GM18511 (cell line): ENCODE measurements around the gene KLHL21.
"Not testable (repeated sequence)": the region's sequence is repeated elsewhere in the genome, so short reads cannot be mapped to it uniquely, and the experiment has no call there.

ENCODE experiments used
- ATAC-seq: cut with Tn5 transposase; IDR thresholded peaks from one replicate; pipeline ENCODE4 v1.9.1; 2021; ENCODE audit warnings: mild to moderate bottlenecking, moderate library complexity; ENCODE audit not compliant: unreplicated experiment

The KLHL21 gene

DNA sequence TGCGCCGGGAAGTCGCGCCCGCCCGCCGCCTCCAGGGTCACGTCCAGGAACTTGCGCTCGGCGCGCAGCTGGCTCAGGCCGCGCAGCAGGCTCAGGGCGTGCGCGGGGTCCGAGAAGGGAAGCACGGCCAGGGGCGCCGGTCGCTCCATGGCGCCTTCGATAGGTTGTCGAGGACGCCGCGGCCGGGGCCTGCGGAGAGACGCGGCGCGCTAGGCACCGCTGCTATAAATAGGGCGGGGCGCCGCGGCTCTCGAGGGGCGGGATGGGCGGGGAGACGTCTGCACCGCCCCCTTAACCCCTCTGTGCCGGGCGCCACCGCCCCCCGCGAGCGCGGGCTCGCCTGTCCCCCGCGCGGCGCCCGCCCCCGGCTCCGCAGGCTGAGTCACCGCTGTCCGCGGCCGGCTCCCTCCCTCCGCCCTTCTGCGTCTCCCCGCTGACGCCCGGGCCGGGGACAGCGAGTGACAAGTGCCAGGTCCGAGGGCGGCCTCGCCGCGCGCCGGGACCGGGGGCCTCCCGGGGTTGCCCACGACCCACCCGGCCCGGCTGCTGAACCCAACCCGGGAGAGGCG is at the start of gene KLHL21:
KLHL21 (minus strand) TSS at position 201 of the 569 bp plus-strand sequence; CDS start at position 149, 52 bp downstream.
- ATAC-seq = peak; percentile 57

DNA sequence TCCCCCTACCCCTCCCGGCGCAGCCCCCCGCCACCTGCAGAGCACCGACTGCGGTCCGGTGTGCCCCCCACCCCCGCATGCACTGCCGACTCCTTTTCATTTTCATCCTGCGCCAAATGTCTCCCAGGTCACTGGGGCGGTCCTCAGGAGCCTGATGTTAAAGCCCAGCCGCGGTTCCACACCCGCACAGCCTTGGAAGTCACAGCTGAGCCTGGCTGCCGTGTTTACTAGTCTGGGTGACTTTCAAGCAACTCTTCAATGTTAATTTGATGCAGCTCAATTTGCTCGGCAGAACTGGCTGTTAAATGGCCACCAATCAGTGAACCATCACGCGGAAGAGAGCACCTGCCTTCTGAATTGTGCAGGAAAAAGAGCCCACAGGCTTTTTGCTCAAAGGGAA is 49.2 kb upstream of the KLHL21 start:
- ATAC-seq = no peak

- no peak for ATAC-seq
Observed at GRCh38 chr1:6648556-6648955, 45.9 kb upstream of the KLHL21 start.

DNA sequence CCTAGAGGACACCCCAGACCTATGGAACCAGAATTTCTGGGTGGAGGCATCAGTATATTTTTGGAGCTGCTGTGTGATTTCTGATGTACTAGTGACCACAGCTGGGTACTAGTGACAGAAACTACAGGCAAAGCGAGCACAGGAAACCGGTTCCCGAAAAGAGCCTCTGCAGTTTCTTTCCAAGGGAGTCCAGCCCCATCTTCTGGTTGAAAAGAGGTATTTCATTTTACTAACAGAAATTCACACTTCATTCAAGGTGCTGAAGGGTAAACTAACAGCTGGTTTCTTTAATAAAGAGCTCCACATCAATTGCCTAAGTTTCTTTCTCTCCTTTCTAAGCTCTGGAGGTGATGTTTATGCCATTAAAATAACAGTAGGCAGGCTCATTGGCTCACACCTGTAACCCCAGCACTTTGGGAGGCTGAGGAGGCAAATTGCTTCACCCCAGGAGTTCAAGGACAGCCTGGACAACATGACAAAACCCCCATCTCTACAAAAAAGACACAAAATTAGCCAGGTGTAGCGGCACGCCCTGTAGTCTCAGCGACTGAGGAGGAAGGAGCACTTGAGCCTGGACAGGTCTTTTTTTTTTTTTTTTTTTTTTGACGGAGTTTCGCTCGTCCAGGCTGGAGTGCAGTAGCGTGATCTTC is 44.0 kb upstream of the KLHL21 start:
- no peak for ATAC-seq

DNA sequence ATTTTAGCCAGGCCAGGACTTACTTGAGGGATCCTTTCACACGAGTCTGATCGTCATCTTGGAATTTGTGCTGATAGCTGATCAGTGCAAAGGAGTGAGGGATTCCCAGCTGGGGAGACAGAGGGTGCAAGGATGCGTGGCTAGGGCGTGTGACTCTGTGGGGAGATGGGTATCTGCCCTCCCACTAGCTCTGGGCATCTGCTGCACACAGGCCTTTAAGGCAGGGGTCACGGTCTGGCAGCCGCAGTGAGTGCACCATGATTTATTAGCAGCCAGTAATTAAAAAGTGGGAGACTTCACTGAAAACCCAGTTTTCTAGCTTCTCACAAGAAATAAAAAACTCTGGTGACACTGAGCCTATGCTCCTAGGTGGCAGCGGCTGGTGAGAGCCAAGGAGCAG is 42.3 kb upstream of the KLHL21 start:
- no peak for ATAC-seq

GRCh38 chr1:6640867-6641266 is 38.2 kb upstream of the KLHL21 start:
- not testable (repeated sequence) for ATAC-seq

DNA sequence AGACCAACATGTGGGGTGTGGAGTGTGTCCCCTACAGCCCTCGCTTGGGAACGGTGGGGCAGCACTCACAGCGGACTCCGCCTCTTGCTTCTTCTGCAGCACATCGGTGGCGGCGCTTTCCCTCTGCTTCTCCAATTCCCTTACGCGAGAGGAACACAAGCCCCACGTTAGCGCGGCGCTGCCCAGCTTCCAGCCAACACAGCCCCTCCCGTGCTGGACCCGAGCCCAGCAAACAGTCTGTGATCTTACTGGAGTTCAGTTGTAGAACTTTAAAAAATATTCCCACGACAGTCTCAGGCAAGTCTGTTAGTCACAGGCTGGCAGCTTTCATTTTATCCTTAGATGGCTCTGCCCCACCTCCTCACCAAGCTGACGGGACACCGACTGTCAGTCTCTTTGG is 35.6 kb upstream of the KLHL21 start:
- no peak for ATAC-seq

- no peak for ATAC-seq
Observed at GRCh38 chr1:6637770-6638169, 35.1 kb upstream of the KLHL21 start.

GRCh38 chr1:6636778-6637177 is 34.1 kb upstream of the KLHL21 start:
- not testable (repeated sequence) for ATAC-seq

GRCh38 chr1:6635910-6636760 is 33.5 kb upstream of the KLHL21 start:
- ATAC-seq = no peak

DNA sequence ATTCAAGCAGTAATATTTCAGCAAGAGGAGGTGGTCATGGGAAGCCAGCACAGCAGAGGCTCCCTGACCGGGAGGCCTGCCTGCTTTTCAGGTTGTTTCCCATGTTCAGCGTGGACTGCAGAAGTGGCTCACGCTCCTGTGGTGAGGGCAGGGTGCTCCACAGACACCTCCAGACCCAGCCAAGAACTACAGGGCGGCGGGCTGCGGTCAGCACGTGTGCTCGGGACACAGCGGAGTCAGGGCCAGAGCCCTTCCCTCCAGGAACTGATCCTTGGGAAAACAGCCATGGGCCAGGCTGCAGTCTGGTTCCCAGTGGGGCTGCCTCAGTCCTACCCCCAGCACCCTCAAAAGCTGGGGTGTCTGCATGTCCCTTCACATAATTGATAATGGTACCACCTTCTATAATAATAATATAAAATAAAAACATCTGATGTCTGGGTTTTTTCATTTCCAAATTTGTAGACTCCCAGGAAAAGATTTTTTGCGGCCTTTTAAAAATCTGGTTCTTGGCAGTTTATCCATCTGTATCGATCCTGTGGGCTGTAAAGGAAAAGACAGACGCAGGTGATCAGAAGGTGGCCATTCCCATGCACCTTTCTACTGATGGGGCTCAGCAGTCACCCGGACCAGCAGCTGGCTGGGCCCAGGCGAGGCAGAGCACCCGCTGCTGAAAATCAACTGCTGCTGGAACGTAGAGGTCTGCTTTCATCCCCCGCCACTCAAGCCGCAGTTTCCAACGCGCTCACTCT is 32.7 kb upstream of the KLHL21 start:
- no peak for ATAC-seq

DNA sequence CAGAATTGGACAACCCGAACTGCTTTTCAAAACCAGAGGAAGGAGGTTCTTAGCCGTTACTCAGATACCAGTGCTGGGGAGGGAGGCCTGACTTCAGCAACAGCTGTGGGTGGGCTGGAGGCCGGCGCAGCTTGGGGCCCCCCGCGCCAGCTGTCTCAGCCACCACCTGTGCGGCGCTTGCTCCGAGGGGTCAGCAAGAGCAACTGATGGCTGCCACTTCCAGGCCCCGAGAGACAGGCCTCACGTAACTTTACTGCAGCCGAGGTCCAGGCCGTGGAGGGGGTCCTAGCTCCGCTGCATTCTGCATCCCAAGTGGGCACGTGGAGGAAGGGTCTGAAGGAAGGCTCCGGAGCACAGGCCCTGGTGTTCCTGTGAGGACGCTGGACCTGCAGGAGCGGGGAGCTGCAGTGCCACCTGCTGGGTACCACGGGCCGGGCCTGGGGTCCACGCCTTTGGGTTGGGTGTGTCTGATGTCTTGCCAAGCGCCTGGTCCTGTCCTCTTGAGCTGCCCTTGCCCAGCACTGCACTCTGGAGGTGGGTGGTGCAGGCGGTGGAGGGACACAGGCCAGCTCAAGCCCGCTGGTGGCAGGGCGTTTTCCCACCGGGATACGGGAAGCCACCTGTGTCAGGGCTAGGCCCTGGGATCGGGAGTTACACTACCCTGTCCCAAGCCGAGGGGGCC is 31.8 kb upstream of the KLHL21 start:
- ATAC-seq = no peak

DNA sequence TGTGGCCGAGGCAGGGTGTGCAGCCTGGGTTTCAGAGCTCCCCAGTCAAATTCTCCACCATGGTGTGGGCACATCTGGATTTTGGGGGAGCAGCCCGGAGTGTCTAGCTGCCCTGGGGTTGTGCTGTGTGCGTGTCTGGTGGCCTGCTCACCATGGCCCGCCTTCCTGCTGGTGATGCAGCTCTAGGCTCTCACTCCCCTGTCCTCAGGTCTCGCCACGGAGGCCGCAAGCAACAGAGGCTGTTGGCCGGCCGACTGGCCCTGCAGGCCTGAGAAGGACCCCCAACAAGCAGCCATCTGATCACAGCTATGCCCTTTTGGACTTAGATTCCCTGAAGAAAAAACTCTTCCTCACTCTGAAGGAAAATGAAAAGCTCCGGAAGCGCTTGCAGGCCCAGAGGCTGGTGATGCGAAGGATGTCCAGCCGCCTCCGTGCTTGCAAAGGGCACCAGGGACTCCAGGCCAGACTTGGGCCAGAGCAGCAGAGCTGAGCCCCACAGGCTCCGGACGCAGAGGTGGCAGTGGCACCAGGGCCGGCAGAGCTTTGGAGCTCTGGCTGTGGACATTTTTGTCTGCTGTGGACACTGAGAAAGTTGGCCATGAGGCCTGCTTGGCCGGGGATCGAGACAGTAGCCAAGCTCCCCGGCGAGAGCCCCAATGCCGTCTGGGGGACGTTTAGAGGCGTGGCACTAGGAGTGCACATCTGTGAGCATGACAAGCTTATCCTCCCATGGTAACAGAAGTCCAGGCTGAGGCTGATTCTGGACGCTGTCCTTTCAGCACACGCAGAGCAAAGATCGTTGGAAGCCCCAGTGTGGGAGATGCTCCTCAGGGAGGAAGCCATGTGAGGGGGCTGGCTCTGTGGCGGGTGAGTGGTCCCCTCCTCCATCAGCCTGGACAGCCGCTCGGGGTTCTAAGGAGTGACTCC is 30.2 kb upstream of the KLHL21 start:
- no peak for ATAC-seq

GRCh38 chr1:6631058-6631457 is 28.4 kb upstream of the KLHL21 start:
- ATAC-seq = no peak

DNA sequence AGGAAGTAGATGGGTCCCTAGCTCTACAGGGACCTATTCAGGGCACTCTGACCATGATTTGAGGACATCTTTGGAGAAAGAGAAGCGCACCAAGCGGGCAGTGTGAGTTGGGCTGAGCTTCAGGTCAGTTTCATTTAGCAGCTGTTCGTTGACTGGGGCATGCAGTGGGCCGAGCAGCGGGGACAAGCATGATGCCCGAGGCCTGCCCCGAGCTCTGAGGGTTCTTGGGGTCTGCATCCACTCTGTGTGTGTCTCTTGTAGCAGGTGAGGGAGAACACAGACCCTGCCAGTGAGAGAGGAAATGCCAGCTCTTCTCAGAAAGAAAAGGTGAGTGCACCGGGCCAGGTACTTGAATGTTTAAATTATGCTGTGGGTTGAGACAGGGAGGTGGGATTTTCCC is 27.4 kb upstream of the KLHL21 start:
- no peak for ATAC-seq

DNA sequence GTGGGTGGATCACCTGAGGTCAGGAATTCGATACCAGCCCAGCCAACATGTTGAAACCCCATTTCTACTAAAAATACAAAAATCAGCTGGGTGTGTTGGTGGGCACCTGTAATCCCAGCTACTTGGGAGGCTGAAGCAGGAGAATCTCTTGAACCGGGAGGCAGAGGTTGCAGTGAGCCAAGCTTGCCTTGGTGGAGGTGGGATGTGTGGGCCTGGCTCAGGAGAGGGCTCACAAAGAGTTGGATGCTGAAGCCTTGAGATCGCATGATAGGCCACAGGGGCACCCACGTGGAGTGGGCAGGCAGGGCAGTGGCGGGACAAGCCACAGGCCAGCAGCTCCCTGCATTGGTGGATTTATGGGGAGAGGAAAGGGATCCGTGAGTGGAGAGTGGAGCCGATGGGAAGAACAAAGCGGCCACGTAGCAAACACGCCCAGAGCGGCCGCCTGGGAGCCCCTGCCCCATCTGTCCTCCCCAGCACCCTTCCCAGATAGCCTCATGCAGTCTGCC is 26.4 kb upstream of the KLHL21 start:
- no peak for ATAC-seq

DNA sequence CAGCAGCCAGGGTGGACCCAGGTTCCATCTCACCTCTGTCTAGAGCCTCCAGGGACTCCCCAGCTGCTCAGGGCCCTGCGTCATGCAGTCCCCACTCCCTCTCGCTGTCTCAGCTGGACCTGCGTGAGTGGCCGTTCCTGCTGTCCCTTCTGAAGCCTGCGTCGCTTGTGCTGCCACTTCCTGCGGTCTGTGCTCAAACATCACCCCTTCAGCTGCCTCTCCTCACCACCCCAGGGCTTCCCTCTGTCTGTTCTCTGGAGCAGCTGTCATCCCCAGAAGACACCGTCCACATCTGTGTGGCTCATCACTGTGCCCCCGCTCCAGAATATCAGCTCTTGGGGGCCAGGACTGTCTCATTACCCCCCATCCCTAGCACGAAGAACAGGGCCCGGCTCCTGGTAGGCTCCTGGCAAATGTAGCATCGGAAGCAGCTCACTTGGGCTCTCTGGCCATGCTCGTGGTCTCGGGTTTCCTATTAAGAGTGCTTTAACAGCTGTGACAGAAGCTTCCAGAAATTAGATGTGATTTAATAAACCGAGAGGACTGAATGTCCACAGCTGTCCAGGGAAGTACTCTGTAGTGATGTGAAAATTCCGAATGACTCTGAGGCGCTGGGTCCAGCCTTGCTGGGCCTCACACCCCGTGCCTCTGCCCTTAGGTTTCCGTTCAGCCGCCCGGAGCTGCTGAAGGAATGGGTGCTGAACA is 25.3 kb upstream of the KLHL21 start:
- ATAC-seq = no peak

- no peak for ATAC-seq
Observed at GRCh38 chr1:6627031-6627430, 24.4 kb upstream of the KLHL21 start.
